AG09319 (cell line): ENCODE measurements around the gene SMIM35.

ENCODE experiments used
- DNase-seq: peaks from one replicate; pipeline ENCODE4 v3.0.0-alpha.2; 2010; ENCODE audit warnings: low read depth; ENCODE audit errors: extremely low read depth
- TF ChIP-seq, protein P1 (sequence below): IDR thresholded peaks from 2 replicates; pipeline ENCODE4 v1.5.1; 2011; ENCODE audit warnings: low read depth, mild to moderate bottlenecking, inconsistent platforms, low read length, moderate library complexity

The SMIM35 gene

DNA sequence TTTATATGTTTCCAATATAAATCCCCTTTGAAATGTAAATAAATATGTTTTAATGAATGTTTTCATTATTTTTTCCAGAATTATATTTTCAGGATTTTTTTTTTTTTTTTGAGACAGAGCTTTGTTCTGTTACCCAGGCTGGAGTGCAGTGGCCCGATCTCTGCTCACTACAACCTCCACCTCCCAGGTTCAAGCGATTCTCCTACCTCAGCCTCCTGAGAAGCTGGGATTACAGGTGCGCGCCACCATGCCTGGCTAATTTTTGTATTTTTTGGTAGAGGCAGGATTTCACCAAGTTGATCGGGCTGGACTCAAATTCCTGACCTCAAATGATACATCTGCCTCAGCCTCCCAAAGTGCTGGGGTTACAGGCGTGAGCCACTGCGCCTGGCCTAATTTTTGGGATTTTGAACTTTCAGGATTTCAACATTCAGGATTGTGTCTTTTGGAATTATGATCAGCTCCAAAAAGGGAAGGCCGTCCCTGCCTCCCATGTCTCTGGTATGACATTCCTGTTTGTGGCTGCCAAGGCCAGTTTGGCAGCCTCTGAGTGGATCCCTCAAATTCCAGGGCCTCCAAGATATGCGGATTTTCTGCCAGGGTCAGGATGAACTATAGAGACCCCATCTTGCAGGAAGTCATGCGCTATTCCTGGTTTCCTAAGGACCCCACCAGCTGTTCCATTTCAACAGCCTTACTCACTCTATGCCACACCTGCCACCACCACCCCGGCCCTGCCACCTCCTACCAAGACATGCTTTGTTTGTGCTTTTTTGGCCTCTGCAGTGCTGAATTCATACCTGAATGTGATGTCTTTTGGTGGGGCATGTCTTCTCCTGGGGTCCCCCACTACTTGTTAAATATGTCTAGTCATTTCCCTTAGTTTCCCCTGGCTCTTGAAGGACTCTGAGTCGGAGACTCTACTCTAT lies 31.8 kb downstream of the SMIM35 start:
- TF ChIP-seq, protein P1, sequence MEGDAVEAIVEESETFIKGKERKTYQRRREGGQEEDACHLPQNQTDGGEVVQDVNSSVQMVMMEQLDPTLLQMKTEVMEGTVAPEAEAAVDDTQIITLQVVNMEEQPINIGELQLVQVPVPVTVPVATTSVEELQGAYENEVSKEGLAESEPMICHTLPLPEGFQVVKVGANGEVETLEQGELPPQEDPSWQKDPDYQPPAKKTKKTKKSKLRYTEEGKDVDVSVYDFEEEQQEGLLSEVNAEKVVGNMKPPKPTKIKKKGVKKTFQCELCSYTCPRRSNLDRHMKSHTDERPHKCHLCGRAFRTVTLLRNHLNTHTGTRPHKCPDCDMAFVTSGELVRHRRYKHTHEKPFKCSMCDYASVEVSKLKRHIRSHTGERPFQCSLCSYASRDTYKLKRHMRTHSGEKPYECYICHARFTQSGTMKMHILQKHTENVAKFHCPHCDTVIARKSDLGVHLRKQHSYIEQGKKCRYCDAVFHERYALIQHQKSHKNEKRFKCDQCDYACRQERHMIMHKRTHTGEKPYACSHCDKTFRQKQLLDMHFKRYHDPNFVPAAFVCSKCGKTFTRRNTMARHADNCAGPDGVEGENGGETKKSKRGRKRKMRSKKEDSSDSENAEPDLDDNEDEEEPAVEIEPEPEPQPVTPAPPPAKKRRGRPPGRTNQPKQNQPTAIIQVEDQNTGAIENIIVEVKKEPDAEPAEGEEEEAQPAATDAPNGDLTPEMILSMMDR = no peak
- no peak for DNase-seq

DNA sequence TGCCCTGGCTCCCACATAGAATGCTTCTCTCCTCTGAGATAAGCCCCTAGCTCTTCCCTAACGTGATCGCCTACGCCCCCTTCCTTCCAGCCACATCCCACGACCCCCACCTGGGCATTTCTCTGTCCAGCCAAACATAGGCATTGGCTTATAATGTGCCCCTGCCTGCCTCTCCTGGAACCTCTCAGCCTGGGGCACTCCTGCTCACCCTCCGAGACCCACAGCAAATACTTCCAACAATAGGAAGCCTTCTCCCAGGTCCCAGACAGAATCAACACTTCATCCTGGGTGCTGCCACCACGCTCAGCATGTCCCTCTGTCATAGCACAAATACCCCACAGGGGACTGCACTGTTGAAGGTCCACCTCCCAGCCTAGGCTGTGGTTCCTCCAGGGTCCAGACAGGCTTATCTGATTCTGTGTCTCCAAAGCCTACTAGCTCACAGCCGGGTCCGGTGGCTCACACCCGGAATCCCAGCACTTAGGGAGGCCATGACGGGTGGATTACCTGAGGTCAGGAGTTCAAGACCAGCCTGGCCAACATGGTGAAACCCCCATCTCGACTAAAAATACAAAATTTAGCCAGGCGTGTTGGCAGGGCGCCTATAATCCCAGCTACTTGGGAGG lies 34.1 kb downstream of the SMIM35 start:
- TF ChIP-seq, protein P1 = no peak
- no peak for DNase-seq

DNA sequence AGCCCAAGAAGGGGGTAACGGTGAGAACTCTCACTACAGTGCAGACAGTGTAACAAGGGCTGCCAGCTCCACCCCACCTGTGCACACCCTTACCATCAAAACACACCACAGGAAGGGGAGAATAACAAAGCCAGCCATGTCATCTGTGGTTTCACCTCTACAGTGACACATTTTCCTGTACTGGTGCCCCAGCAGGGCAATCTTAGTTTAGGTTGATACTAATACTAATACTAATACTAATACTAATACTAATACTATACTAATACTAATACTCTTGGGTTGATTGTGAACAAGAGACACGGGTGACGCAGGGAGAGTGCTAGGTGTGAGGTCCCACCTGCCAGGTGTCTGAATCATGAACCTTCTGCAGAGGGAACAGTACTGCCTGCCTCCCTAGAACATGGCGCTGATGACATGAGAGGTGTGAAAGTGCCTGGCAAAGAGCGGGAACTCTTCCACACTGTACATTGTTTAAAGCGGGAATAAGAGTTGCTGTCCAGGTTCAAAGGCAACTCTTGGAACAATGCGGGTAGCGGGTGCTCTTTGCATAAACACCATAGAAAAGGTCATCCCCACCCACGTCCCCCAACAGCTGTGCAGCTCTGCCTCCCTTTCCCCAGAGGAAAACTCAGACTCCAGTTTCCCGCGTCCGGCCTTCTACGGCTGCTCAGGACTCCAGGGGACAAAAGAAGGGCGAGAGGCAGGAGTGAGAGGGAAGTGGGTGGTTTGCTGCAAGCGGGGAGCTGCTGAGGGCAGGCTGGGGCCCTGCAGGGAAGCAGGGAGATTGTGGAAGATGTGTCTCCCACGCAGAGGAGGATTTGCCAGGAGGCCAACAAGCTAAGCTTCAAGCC lies 34.9 kb downstream of the SMIM35 start:
- TF ChIP-seq, protein P1 = no peak
- DNase-seq = no peak

DNA sequence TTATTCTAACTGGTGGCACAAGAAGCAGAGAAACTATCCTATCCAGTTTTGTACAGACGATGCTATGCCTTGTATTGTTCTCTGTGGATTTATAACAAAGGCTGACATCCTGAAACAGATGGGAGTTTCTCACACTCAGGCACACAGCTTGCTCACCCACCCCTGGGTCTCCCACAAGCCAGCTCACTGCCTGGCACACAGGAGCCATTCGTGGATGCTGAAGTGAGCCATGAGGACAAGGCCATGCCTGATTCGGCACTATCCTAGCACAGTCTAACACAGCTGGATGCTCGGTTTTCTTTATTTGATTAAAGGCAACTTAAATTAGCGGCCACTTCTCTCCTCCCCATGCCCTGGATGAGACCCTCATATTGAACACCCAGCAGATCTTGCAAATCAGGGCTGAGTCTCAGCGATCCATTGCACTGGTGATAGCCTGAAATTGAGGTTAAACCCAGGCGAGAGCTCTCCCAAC lies 35.6 kb downstream of the SMIM35 start:
- TF ChIP-seq, protein P1 = no peak
- no peak for DNase-seq

DNA sequence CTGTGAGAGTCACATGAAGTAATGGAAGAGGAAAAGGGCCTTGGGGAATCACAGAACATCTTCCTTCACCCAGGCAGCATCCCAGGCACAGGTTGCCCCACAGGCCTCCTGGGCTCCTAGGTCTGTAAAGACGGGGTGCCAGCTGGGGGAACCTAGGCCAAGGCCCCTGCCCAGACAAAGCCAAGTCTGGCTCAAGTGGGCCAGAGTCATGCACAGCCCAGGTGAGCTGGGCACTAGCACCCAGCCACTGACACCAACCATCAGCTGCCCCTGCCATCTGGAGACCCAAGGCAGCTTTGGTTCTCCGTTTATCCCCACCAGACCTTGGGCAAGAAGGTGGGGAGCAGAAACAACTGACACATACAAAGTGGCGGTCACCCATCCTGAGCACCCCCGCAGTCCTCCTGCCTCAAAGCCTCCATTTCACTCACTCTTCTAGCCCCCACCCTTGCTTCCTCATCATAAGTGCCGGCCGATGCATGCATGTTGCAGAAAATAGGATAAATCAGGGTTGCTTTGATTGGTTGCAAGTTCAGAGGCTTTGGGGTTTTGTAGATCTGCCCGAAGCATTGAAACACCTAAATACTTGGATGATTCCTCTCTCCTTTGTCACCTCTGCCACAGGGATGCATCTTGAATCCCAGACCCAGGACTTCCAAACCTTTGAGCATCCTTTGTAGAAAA lies 36.4 kb downstream of the SMIM35 start:
- no peak for DNase-seq
- TF ChIP-seq, protein P1 = no peak

DNA sequence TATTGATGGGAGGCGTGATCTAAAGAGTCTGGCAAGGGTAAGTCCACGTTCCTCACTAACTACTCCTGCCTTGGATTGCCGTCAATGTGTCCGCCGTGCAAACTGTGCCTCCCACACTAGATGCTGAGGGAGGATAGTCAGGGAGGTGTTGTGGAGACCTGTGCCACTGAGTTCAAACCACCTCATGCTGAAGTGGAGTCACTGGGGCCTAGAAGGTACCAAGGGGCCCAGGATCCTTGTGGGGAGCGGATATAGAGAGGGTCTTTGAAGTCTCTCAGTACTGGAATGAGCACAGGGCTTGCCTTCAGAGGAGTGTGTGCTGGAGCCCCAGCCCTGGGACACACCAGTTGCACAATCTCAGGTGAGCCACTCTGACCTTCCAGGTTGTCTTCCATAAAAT lies 37.0 kb downstream of the SMIM35 start:
- TF ChIP-seq, protein P1 = no peak
- no peak for DNase-seq
